ENCODE measurements around the gene CTNNA2.

CTNNA2 gene

GRCh38 chr2:79512442-79513401 is at the start of gene CTNNA2:
CTNNA2 (plus strand) TSS chr2:79513051.
- peak; percentile 85 for DNase-seq

- no peak for DNase-seq
Observed at GRCh38 chr2:79487399-79487798, 25.5 kb upstream of the CTNNA2 start.

GRCh38 chr2:79511320-79511951 is 1.4 kb upstream of the CTNNA2 start:
- DNase-seq, result peak; percentile 24

- DNase-seq, result no peak
Observed at GRCh38 chr2:79513711-79514110, 860 bp downstream of the CTNNA2 start.

DNA sequence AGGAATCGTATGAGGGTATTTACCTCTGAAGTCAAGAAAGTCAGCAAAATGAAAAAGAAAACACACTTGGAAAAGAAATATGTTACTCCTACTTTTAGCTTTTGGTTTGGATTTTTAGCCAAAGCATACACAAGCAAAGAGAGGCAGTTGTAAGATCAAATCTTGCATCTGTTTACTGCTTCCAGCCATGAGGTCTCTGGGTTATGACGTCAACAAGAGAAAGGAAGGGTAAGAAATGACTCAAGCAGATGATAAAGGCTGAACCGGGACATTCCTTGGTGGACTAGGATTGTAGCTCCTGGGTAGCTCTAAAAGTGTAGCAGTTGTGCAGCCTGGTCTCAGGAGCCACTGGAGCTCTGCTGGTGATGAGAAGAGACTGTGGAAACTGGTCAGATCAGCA is 16.8 kb downstream of the CTNNA2 start:
- no peak for DNase-seq

DNA sequence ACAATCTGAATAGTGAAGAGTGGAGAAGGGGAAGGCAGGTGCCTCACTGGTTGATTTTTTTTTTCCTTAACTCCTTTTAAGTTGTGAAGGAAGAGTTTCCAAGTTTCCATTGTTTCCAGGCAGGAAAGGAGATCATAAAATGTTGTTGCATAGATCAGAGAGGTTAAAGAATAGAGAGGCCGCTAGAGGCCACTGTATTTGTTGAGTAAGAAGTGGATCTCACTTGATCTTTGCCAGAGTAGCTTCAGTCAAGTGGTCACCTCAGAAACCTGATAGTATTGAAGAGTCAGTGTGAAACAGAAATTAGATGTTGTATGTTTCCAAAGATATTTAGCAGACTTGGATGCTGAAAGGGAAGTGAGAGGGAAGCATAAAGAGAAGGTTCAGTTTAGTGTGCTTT is 17.6 kb downstream of the CTNNA2 start:
- no peak for DNase-seq

DNA sequence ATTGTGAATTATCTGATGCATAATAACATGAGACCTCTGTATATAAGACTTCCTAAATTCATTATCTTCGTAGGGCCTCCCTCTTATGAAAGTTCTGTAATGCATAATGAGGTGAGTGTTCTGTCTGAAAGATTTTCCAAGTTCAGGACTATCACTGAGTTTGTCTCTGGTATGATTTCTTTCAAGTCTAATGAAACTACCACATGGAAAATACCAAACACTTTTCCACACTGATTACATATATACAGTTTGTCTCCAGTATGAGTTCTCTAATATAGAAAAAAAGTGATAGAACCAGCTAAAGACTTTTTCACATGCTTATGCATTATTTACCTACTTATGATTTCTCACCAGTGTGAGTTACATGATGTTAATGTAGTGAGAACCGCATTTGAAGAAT is 34.7 kb downstream of the CTNNA2 start:
- no peak for DNase-seq

- no peak for DNase-seq
Observed at GRCh38 chr2:79552653-79553052, 39.8 kb downstream of the CTNNA2 start.

GRCh38 chr2:79554899-79555298 is 42.0 kb downstream of the CTNNA2 start:
- no peak for DNase-seq

DNA sequence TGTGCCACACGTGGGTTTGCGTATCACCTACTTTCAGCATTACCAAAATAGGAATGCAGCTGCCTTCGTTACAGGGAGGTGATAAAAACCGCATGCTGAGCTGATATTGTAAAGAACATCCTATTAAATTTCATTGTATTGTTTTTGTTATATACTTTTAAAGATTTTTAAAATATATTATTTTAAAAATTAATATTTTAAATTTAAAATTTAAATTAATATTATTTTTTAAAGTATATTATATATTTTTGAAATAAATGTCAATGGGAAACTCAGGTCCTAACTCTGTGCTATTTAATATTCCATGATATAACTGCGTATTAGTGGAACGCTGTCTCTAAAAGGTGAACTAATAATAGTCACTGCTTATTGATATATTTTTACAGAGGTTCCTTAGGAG is 51.2 kb downstream of the CTNNA2 start:
- no peak for DNase-seq

DNA sequence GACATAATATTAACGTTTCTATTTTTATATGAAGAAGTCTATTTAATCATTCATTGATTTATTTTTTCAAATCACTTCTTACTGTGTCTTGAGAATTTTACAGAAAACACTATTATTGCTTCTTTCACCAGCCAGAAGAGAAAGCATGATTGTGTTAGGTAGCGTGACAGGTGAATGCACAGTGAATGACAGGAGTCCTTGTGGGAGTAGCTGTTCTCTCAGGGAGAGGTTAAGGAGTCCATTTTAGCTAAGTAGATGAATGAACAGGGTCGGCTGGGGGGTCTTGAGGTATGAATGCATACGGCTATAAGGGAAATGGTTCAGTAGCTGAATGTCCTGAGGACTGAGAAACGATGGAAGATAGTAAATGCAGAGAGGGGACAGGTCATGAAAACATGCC is 56.2 kb downstream of the CTNNA2 start:
- no peak for DNase-seq

DNA sequence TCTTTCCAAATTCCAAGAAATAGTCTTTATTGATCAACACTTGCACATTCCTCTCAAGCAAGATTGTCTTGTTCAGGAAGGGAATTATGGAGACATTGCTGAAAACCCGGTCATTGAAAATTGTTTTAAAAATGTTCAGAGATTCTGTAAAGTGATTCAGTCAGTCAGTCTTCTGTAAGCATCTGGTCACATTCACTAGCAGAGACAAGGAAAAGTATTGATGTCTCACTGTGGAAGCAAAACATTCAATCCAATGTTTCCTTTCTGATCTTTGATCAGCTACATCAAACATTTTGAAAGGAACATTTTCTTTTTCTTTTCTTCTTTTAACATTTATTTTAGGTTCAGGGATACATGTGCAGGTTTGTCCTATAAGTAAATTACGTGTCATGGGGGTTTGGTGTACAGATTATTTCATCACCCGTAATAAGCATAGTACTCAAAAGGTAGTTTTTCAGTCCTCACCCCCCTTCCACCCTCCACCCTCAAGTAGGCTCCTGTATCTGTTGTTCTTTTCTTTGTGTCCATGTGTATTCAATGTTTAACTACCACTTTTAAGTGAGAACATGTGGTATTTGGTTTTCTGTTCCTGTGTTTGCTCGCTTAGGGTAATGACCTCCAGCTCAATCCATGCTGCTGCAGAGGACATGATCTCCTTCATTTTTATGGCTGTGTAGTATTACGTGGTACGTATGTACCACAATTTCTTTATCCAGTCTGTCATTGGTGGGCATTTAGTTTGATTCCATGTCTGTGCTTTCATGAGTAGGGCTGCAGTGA is 61.2 kb downstream of the CTNNA2 start:
- no peak for DNase-seq

GRCh38 chr2:79576451-79576850 is 63.6 kb downstream of the CTNNA2 start:
- DNase-seq, result no peak

- DNase-seq, result no peak
Observed at GRCh38 chr2:79578952-79579351, 66.1 kb downstream of the CTNNA2 start.

- DNase-seq, result no peak
Observed at GRCh38 chr2:79580175-79580574, 67.3 kb downstream of the CTNNA2 start.

- no peak for DNase-seq
Observed at GRCh38 chr2:79585701-79586433, 73.0 kb downstream of the CTNNA2 start.

DNA sequence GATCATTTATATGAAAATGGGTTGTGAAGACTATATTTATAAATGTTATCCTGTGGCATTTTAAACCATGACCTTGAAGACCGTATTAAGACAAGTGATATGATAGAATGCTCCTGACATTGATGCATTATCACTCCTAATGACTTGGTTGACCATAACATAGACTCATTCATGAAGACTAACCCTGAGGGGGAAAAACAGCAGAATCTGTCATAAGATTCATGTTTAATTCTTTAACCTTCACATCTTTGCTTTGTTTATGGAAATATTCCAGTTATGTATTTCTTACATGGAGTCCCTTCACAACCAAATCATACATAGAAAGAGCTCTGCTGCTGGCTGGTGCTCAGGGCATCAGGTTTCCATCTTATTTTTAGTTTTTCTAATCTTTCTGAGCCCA is 78.4 kb downstream of the CTNNA2 start:
- no peak for DNase-seq

GRCh38 chr2:79593237-79593867 is 80.5 kb downstream of the CTNNA2 start:
- DNase-seq, result no peak

- DNase-seq, result no peak
Observed at GRCh38 chr2:79596403-79596802, 83.6 kb downstream of the CTNNA2 start.

GRCh38 chr2:79604748-79605147 is 91.9 kb downstream of the CTNNA2 start:
- DNase-seq, result no peak

- no peak for DNase-seq
Observed at GRCh38 chr2:79611448-79612016, 98.7 kb downstream of the CTNNA2 start.

DNA sequence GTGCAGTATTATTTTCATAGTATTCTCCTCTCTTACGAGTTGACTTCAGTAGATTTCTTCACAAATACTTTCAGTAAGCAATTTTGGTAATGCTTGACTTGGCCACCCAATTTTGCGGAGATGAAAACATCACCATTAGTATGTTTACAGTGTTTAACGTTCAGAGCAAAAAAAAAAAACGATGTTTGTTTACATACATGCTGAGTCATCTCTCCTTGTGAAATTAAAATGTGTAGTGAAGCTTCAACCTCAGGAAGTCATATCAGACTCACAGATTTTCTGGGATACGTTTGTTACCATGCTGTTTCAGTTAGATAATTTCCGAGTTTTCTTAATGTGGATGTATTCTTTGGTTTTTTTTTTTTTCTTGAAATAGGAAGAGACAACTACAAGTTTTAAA is 100.1 kb downstream of the CTNNA2 start:
- DNase-seq, result no peak

All from midbrain (tissue), 1 donor.